ENCODE measurements around the gene LAMB3. TPM values are rescaled to one million over a fixed set of nuclear protein-coding genes. Genes with fewer than 3 reads are reported as not detected.
"Not testable (repeated sequence)": the region's sequence is repeated elsewhere in the genome, so short reads cannot be mapped to it uniquely, and the experiment has no call there.

LAMB3 gene
- total RNA-seq: 100 to 1,000 TPM in 1 of 9 donors, 10 to 100 TPM in 8; 11.8 to 117 (median 41.3) TPM
- polyA plus RNA-seq: 10 to 100 TPM in 1 of 3 donors, 1 to 10 TPM in 2; 8.2 to 16.1 (median 8.6) TPM
- long read RNA-seq, donor 1, partial matches to known transcripts: 6 of 6 reads
- long read RNA-seq, donor 1, other reads (novel, unspliced or antisense): 0 of 6 reads
- long read RNA-seq, donor 2: 0 reads
- long read RNA-seq, donor 3: 0 reads
- long read RNA-seq, donor 4, full-length matches to known transcripts: 1 of 5 reads
- long read RNA-seq, donor 4, partial matches to known transcripts: 2 of 5 reads
- long read RNA-seq, donor 4, other reads (novel, unspliced or antisense): 2 of 5 reads
- long read RNA-seq, donor 5, full-length matches to known transcripts: 67 of 161 reads
- long read RNA-seq, donor 5, partial matches to known transcripts: 16 of 161 reads
- long read RNA-seq, donor 5, other reads (novel, unspliced or antisense): 78 of 161 reads
- long read RNA-seq, donor 6, full-length matches to known transcripts: 1 of 10 reads
- long read RNA-seq, donor 6, partial matches to known transcripts: 8 of 10 reads
- long read RNA-seq, donor 6, other reads (novel, unspliced or antisense): 1 of 10 reads
- long read RNA-seq, donor 7: 0 reads
- long read RNA-seq, donor 8: 0 reads
- long read RNA-seq, donor 9: 0 reads
- long read RNA-seq, donor 10: 0 reads

- Histone ChIP-seq H3K36me3 (replicated peaks in 1 of 2) (no peaks in the 10 kb centered on the region), H3K4me3 (no peak within 1 kb of the TSS), H3K27me3 (no peaks in the 10 kb centered on the region), H3K9me3 (replicated peaks in 1 of 3) (no peaks in the 10 kb centered on the region), H3K27ac (peak within 1 kb of the TSS in 4 of 5 donors; percentile 62 to 90 (median 85)), H3K4me1 (replicated peaks in 1 of 2) (peaks cover 43 to 44% of the 10 kb centered on the region in 2 donors)
- WGBS, 4 donors: 80 to 91% (median 84%) methylated on average over 12 to 14 of the region's 14 CpGs
- TF ChIP-seq CTCF (IDR thresholded peaks at IDR 0.05) (no peak), POLR2A (IDR thresholded peaks at IDR 0.05) (no peak)
- DNase-seq: no peak
- intact Hi-C loops (cut with DNase I): no loop called here
These were observed at the start of gene LAMB3 for GRCh38 chr1:209652121-209652735. Gene LAMB3, minus strand, starts transcription at chr1:209652425. Its CDS starts 1,481 bp downstream, at chr1:209650944.

DNA sequence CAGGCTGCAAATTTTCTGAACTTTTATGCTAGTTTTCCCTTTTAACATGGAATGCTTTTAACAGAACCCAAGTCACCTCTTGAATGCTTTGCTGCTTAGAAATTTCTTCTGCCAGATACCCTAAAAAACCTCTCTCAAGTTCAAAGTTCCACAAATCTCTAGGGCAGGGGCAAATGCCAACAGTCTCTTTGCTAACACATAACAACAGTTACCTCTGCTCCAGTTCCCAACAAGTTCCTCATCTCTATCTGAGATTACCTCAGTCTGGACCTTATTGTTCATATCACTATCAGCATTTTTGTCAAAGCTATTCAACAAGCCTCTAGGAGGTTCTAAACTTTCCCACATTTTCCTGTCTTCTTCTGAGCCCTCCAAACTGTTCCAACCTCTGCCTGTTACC is 48.5 kb upstream of the LAMB3 start:
- H3K27me3 ChIP-seq; DNase-seq; H3K36me3 ChIP-seq (replicated peaks in 1 of 2); H3K27ac ChIP-seq; H3K9me3 ChIP-seq (replicated peaks in 1 of 3); intact Hi-C loops (cut with DNase I); H3K4me3 ChIP-seq: not testable (repeated sequence)
- H3K4me1 ChIP-seq (replicated peaks in 1 of 2): peaks cover 6 to 10% of the 10 kb centered on the region in 2 donors

DNA sequence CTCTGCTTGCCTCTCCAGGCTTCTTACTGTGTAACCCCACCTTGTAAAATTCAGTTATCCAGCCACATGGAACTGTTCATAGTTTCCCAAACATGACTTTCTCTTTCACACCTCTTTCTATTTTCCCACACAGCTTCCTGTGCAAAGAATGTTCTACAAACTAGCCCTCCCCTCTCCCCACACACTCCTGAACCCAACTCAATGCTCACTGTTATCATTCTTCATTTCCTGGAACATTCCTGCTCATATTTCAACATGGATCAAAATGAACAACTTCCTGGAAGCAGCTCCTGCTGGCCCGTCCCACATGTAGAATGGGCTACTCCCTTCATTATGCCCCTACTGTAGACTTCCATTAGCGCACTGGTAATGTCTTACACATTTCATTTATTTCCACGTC is 44.9 kb upstream of the LAMB3 start:
- H3K4me1 ChIP-seq (replicated peaks in 1 of 2): peaks cover 8 to 12% of the 10 kb centered on the region in 2 donors
- H3K36me3 ChIP-seq (replicated peaks in 1 of 2): no peaks in the 10 kb centered on the region
- no peak overlapping the region for H3K4me3 ChIP-seq
- no peak for DNase-seq
- no peaks in the 10 kb centered on the region for H3K27me3 ChIP-seq
- no peaks in the 10 kb centered on the region for H3K9me3 ChIP-seq (replicated peaks in 1 of 3)
- 87 to 97% (median 90%) methylated on average over 3 of the region's 3 CpGs for WGBS, 4 donors
- no peak for TF ChIP-seq POLR2A (IDR thresholded peaks at IDR 0.05)
- TF ChIP-seq CTCF (IDR thresholded peaks at IDR 0.05): no peak
- intact Hi-C loops (cut with DNase I): loop anchor here (5.0 to 10.0 kb wide), 2 partner anchors 48 to 120 kb away; no protein-coding TSS in a partner anchor
- H3K27ac ChIP-seq: no peak overlapping the region

GRCh38 chr1:209696673-209697072 is 44.4 kb upstream of the LAMB3 start:
- TF ChIP-seq CTCF (IDR thresholded peaks at IDR 0.05) (no peak), POLR2A (IDR thresholded peaks at IDR 0.05) (no peak)
- Histone ChIP-seq H3K36me3 (replicated peaks in 1 of 2) (no peaks in the 10 kb centered on the region), H3K27me3 (no peaks in the 10 kb centered on the region), H3K4me3 (no peak overlapping the region), H3K4me1 (replicated peaks in 1 of 2) (peaks cover 10 to 16% of the 10 kb centered on the region in 2 donors), H3K27ac (no peak overlapping the region), H3K9me3 (replicated peaks in 1 of 3) (no peaks in the 10 kb centered on the region)
- intact Hi-C loops (cut with DNase I): loop anchor here (5.0 to 10.0 kb wide), 2 partner anchors 48 to 119 kb away; no protein-coding TSS in a partner anchor
- DNase-seq: peak in 2 of 7 donors; percentile 30 to 32

Measured in adrenal gland (tissue), 19 donors.